H1 (cell line): ENCODE results near the gene RNU11. TPM values are rescaled to one million over a fixed set of nuclear protein-coding genes. Genes with fewer than 3 reads are reported as not detected.

Experiments used
- KDM1A ChIP-seq: fragments of 200-600, 300-600 bp; sonication (generic); IDR thresholded peaks from 2 replicates; pipeline ENCODE4 v1.7.1; 2016; ENCODE audit warnings: mild to moderate bottlenecking, low read length, borderline replicate concordance
- polyA plus RNA-seq, 7 experiments: library from polyadenylated mRNA; depleted of rRNA in 3 of 7; stranded (reverse) in 5 of 7; unstranded in 2 of 7; fragments of >200 nt in 5 of 7; fragments of 200-250 nt in 2 of 7; gene quantifications; 1 replicate in 5 of 7; 2 replicates in 1 of 7; 4 replicates in 1 of 7; pipeline versions ENCODE4 v1.2.1 to v1.2.3, GENCODE V29; 2011 to 2013; ENCODE audit warnings: missing spikeins in 2 of 7, mixed read lengths in 2 of 7
- total RNA-seq: library from RNA; stranded (reverse); fragmentation: NEBNext Ultra II Directional; extraction: Animal tissue kit (Norgen Biotek cat#: 25700); gene quantifications from 2 replicates; pipeline ENCODE4 v1.2.1, GENCODE V29; 2021

The RNU11 gene
- total and polyA plus RNA-seq, 2 of the 8 experiments (the other 6 are each of a cell fraction or from before 2014, with no cell fraction given): not detected

GRCh38 chr1:28642056-28642846 lies 6.1 kb upstream of the RNU11 start (continued):
- no peak for TF ChIP-seq KDM1A
- TF ChIP-seq, all 59 proteins: peak for 0
